A673 (cell line): ENCODE results near the gene CDK5RAP1. TPM values are rescaled to one million over a fixed set of nuclear protein-coding genes. Genes with fewer than 3 reads are reported as not detected.
A peak's percentile ranks its signal among the peaks of the same experiment; 100 is the strongest.
"Not testable (repeated sequence)": the region's sequence is repeated elsewhere in the genome, so short reads cannot be mapped to it uniquely, and the experiment has no call there.

ENCODE experiments used
- BruUV-seq: library from RNA; stranded (reverse); fragments of 400-500 nt; replicated peaks from 2 replicates; lab custom pipeline; 2021; lab: Mats Ljungman, UMichigan
- CTCF ChIA-PET: fragments of 300-600 bp; sonication (Branson Sonifier 250); formaldehyde crosslinking; loops from one replicate; lab custom pipeline; 2022; ENCODE audit warnings: antibody characterized with exemption; lab: Charles Lee
- POLR2A ChIA-PET: fragments of 300-600 bp; sonication (Branson Sonifier 250); formaldehyde crosslinking; loops from one replicate; lab custom pipeline; 2022; ENCODE audit warnings: antibody characterized with exemption; ENCODE audit not compliant: low non-redundant PET; lab: Charles Lee
- DNase-seq: peaks from one replicate; pipeline ENCODE4 v3.0.0-alpha.2; 2015; ENCODE audit warnings: low spot score
- H3K27ac ChIP-seq: fragments of 200-600 bp; sonication (generic); 2 replicates; pipeline ENCODE4 v1.5.1; 2016; ENCODE audit warnings: mixed run types, low read depth, mild to moderate bottlenecking, mixed read lengths, antibody characterized with exemption, low read length; ENCODE audit not compliant: poor library complexity, severe bottlenecking
- H3K27me3 ChIP-seq: fragments of 200-600 bp; sonication (generic); replicated peaks from 2 replicates; pipeline ENCODE4 v1.6.1; 2017; ENCODE audit warnings: mixed run types, low read depth, mild to moderate bottlenecking, mixed read lengths, antibody characterized with exemption, low read length; ENCODE audit not compliant: insufficient read depth, poor library complexity
- H3K36me3 ChIP-seq: fragments of 200-600 bp; sonication (generic); 2 replicates; pipeline ENCODE4 v1.6.1; 2016; ENCODE audit warnings: mixed run types, mild to moderate bottlenecking, mixed read lengths, antibody characterized with exemption, low read length; ENCODE audit not compliant: insufficient read depth, poor library complexity, severe bottlenecking
- H3K4me1 ChIP-seq: fragments of 200-600 bp; sonication (generic); 2 replicates; pipeline ENCODE4 v1.6.1; 2017; ENCODE audit warnings: mixed run types, mild to moderate bottlenecking, mixed read lengths, antibody characterized with exemption, low read length; ENCODE audit not compliant: insufficient read depth, poor library complexity, severe bottlenecking
- H3K4me3 ChIP-seq: fragments of 200-600 bp; sonication (generic); 2 replicates; pipeline ENCODE4 v1.5.1; 2016; ENCODE audit warnings: low read depth, mixed run types, mild to moderate bottlenecking, mixed read lengths, low read length; ENCODE audit not compliant: poor library complexity, severe bottlenecking
- H3K9me3 ChIP-seq: fragments of 200-600 bp; sonication (generic); 2 replicates; pipeline ENCODE4 v1.6.1; 2016; ENCODE audit warnings: mixed run types, low read depth, mild to moderate bottlenecking, mixed read lengths, antibody characterized with exemption, low read length; ENCODE audit not compliant: poor library complexity, severe bottlenecking
- EZH2 ChIP-seq: fragments of 200-600 bp; sonication (generic); IDR thresholded peaks from 2 replicates; pipeline ENCODE4 v1.6.1; 2017; ENCODE audit warnings: borderline replicate concordance, low read depth, mild to moderate bottlenecking, mixed read lengths, antibody characterized with exemption, low read length; ENCODE audit not compliant: poor library complexity, severe bottlenecking
- intact Hi-C: fragments of 100-400 bp; cut with micrococcal nuclease; formaldehyde crosslinking; loops from one replicate; pipeline ENCODE4 v1.10.0; 2022; ENCODE audit not compliant: unreplicated experiment
- total RNA-seq: library from RNA; stranded (reverse); gene quantifications from 2 replicates; pipeline ENCODE4 v1.2.3, GENCODE V29; 2021
- TF ChIP-seq, protein P1 (sequence below): fragments of 300-800, 200-600 bp; sonication (generic); conservative IDR thresholded peaks from 2 replicates; pipeline ENCODE4 v1.5.1; 2017; ENCODE audit warnings: low read depth, mild to moderate bottlenecking, antibody characterized with exemption, low read length, moderate library complexity, mixed read lengths

The CDK5RAP1 gene
- total RNA-seq, 1 experiment from 2014 or later = 52.7 TPM

DNA sequence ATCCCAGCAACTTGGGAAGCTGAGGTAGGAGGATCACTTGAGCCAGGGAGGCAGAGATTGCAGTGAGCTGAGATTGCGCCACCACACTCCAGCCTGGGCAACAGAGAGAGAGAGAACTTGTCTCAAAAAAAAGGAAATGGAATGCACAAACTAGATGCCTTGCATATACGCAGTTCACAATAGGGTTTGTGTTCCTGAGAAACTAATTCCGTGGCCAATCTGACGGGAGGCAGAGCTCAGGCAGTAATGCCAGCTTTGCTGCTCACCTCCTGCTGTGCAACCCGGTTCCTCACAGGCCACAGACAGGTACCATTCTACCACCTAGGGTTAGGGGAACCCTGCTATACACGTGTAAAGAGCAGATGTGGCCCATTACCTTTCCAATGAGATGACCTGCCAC, 1.4 kb downstream of the CDK5RAP1 start:
- H3K4me3 ChIP-seq = peak overlapping the region; percentile 71
- H3K4me1 ChIP-seq = peaks cover 7% of the 10 kb centered on the region
- POLR2A ChIA-PET = no interaction called here
- CTCF ChIA-PET = no interaction called here
- no TSS peak for BruUV-seq
- no peak overlapping the region for H3K27ac ChIP-seq
- TF ChIP-seq EZH2 = no peak
- TF ChIP-seq, protein P1, sequence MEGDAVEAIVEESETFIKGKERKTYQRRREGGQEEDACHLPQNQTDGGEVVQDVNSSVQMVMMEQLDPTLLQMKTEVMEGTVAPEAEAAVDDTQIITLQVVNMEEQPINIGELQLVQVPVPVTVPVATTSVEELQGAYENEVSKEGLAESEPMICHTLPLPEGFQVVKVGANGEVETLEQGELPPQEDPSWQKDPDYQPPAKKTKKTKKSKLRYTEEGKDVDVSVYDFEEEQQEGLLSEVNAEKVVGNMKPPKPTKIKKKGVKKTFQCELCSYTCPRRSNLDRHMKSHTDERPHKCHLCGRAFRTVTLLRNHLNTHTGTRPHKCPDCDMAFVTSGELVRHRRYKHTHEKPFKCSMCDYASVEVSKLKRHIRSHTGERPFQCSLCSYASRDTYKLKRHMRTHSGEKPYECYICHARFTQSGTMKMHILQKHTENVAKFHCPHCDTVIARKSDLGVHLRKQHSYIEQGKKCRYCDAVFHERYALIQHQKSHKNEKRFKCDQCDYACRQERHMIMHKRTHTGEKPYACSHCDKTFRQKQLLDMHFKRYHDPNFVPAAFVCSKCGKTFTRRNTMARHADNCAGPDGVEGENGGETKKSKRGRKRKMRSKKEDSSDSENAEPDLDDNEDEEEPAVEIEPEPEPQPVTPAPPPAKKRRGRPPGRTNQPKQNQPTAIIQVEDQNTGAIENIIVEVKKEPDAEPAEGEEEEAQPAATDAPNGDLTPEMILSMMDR = no peak
- H3K27me3 ChIP-seq = no peaks in the 10 kb centered on the region
- no peaks in the 10 kb centered on the region for H3K9me3 ChIP-seq
- DNase-seq = no peak
- intact Hi-C loops = no loop called here
- H3K36me3 ChIP-seq = peaks cover 10% of the 10 kb centered on the region

DNA sequence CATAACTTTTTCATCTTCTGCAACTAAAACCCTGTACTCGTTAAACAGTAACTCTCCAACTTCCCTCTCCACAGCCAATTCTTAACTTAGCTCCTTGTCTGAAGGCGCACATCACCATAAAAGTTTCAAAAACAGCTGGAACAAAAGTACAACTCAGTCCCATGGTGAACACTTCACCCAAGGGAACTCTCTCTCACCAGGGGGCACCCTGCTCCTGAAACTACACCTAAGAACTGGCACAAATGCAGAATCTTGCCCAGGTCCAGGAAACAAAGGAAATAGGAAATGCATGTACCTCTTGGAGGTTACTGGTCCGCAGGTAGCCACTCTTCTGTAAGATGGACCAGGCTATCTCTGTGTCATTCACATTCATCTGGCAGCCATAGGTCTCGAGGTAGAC, 6.6 kb downstream of the CDK5RAP1 start:
- Histone ChIP-seq H3K4me1 (peaks cover 15% of the 10 kb centered on the region), H3K4me3 (no peak overlapping the region), H3K36me3 (peaks cover 29% of the 10 kb centered on the region), H3K27ac (no peak overlapping the region), H3K27me3 (no peaks in the 10 kb centered on the region), H3K9me3 (no peaks in the 10 kb centered on the region)
- DNase-seq = no peak
- no peak for TF ChIP-seq EZH2
- TF ChIP-seq, protein P1 = no peak
- no TSS peak for BruUV-seq
- intact Hi-C loops = no loop called here
- ChIA-PET POLR2A (no interaction called here), CTCF (no interaction called here)

DNA sequence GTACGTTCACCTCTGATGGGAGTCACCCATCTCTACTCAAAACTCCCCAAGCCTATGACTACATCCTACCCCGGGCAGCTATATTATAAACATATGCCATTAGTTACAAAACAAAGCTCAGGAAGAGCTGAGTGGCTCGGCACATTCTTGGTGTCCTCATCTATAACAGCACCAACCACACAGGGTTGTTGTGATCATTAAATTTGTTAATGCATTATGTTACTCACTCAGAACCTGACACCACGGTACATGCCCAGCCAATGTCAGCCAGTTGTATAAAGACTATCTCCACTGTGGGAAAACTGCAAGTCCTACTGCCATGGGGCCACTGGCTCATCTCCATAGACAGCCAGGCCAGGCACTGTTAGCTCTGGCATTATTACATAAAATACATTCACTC, 7.7 kb downstream of the CDK5RAP1 start:
- Histone ChIP-seq H3K36me3 (peaks cover 29% of the 10 kb centered on the region), H3K4me1 (peaks cover 15% of the 10 kb centered on the region), H3K9me3 (no peaks in the 10 kb centered on the region), H3K4me3 (no peak overlapping the region), H3K27me3 (no peaks in the 10 kb centered on the region), H3K27ac (no peak overlapping the region)
- CTCF ChIA-PET = no interaction called here
- BruUV-seq = no TSS peak
- intact Hi-C loops = no loop called here
- no peak for TF ChIP-seq EZH2
- DNase-seq = peak; percentile 9
- POLR2A ChIA-PET = no interaction called here

DNA sequence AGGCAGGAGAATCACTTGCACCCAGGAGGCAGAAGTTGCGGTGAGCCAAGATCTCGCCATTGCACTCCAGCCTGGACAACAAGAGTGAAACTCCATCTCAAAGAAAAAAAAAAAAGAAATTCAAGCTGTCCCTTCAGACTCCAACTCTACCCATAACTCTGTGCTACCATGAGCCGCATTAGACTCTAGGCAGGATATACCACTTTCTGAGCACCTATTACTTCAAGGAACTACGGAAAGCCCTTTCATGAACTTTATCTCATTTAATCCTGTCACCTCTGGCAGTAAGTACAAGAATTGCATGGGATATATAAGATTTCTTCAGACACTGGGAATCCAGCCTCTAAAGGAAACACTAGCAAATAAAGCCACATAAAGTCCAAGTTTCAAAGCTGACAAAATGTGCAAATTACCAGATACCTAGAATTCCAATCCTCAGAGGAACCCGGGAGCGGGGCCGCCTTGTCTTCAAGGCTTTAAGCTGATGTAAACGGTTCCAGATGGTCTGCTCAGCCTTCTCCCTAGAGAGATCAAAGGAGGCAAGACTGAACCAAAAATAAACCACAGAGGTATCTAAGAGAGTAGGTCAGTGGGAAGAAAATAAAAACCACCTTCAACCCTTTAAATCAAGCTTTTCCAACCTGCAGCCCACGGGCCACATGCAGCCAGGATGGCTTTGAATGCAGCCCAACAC, 9.4 kb downstream of the CDK5RAP1 start:
- peak; percentile 93 for DNase-seq
- peaks cover 15% of the 10 kb centered on the region for H3K4me1 ChIP-seq
- no TSS peak for BruUV-seq
- ChIA-PET POLR2A (no interaction called here), CTCF (no interaction called here)
- peak overlapping the region; percentile 84 for H3K27ac ChIP-seq
- TF ChIP-seq EZH2 = no peak
- TF ChIP-seq, protein P1 = no peak
- peaks cover 31% of the 10 kb centered on the region for H3K36me3 ChIP-seq
- intact Hi-C loops = no loop called here
- no peaks in the 10 kb centered on the region for H3K9me3 ChIP-seq
- H3K27me3 ChIP-seq = no peaks in the 10 kb centered on the region
- H3K4me3 ChIP-seq = no peak overlapping the region

DNA sequence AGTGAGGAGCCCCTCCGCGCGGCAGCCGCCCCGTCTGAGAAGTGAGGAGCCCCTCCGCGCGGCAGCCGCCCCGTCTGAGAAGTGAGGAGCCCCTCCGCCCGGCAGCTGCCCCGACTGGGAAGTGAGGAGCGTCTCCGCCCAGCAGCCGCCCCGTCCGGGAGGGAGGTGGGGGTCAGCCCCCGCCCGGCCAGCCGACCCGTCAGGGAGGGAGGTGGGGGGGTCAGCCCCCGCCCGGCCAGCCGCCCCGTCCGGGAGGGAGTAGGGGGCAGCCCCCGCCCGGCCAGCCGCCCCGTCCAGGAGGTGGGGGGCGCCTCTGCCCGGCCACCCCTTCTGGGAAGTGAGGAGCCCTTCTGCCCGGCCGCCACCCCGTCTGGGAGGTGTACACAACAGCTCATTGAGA, 12.0 kb downstream of the CDK5RAP1 start:
- CTCF ChIA-PET, POLR2A ChIA-PET, H3K27ac ChIP-seq, H3K9me3 ChIP-seq, intact Hi-C loops, DNase-seq, H3K4me3 ChIP-seq, BruUV-seq, H3K27me3 ChIP-seq: not testable (repeated sequence)
- Histone ChIP-seq H3K4me1 (peaks cover 15% of the 10 kb centered on the region), H3K36me3 (peaks cover 24% of the 10 kb centered on the region)
